Stimulated activated naive CD4-positive, alpha-beta T cell treated with Interleukin-2 at 50 U/mL for 16 hours (primary cell): ENCODE data around the gene SLX4IP.

ENCODE experiments used
- DNase-seq: peaks from one replicate; lab custom pipeline; 2025; lab: John Stamatoyannopoulos, UW

Gene SLX4IP

GRCh38 chr20:10521068-10521831, 86.1 kb downstream of the SLX4IP start:
- no peak for DNase-seq

GRCh38 chr20:10521836-10522235, 86.7 kb downstream of the SLX4IP start:
- DNase-seq: no peak

- no peak for DNase-seq
Observed at GRCh38 chr20:10522328-10522727, 87.2 kb downstream of the SLX4IP start.

GRCh38 chr20:10523443-10523842, 88.3 kb downstream of the SLX4IP start:
- DNase-seq: no peak

- DNase-seq: no peak
Observed at GRCh38 chr20:10524034-10524476, 89.0 kb downstream of the SLX4IP start.

GRCh38 chr20:10524643-10525042, 89.5 kb downstream of the SLX4IP start:
- DNase-seq: no peak

GRCh38 chr20:10527781-10528180, 92.7 kb downstream of the SLX4IP start:
- DNase-seq: no peak

- no peak for DNase-seq
Observed at GRCh38 chr20:10530883-10531282, 95.8 kb downstream of the SLX4IP start.

- DNase-seq: no peak
Observed at GRCh38 chr20:10531848-10532247, 96.7 kb downstream of the SLX4IP start.

GRCh38 chr20:10532361-10532760, 97.3 kb downstream of the SLX4IP start:
- no peak for DNase-seq

- no peak for DNase-seq
Observed at GRCh38 chr20:10536531-10536930, 101.4 kb downstream of the SLX4IP start.

GRCh38 chr20:10537850-10538480, 102.9 kb downstream of the SLX4IP start:
- no peak for DNase-seq

- DNase-seq: no peak
Observed at GRCh38 chr20:10538768-10539167, 103.7 kb downstream of the SLX4IP start.

- DNase-seq: no peak
Observed at GRCh38 chr20:10539818-10540553, 104.9 kb downstream of the SLX4IP start.

- no peak for DNase-seq
Observed at GRCh38 chr20:10540636-10541493, 105.8 kb downstream of the SLX4IP start.

GRCh38 chr20:10541668-10542411, 106.7 kb downstream of the SLX4IP start:
- no peak for DNase-seq

- DNase-seq: no peak
Observed at GRCh38 chr20:10542442-10542841, 107.3 kb downstream of the SLX4IP start.

GRCh38 chr20:10543480-10543879, 108.4 kb downstream of the SLX4IP start:
- no peak for DNase-seq

GRCh38 chr20:10547276-10548114, 112.4 kb downstream of the SLX4IP start:
- no peak for DNase-seq

GRCh38 chr20:10549511-10549910, 114.4 kb downstream of the SLX4IP start:
- no peak for DNase-seq
